GM18499 (cell line): ENCODE measurements around the gene RGS11.

ENCODE experiments used
- ATAC-seq: cut with Tn5 transposase; IDR thresholded peaks from one replicate; pipeline ENCODE4 v1.9.1; 2021; ENCODE audit warnings: moderate number of reproducible peaks; ENCODE audit not compliant: insufficient read depth, unreplicated experiment

The RGS11 gene

DNA sequence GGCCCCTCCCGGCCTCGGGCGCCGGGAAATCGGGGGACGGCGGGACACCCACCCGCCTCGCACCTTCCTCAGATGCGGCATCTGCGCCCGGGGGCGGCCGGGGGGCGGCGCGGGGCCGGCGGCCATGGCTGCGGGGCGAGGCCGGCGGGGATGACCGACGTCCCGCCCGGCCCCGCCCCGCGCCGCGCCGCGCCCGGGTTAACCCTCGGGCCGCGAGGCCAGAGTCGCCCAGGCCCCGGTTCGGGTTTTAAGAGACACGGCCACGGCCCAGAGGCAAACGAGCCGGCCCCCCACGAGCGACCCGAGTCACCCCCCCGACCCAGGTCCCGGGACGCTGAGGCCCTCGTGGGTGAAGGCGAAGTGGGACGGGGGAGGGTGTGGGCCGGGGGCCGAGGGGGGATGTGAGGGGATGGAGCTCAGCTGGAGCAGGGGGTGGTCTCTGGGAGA lies at the start of gene RGS11:
Gene RGS11, minus strand, starts transcription at position 159 of the 447 bp plus-strand sequence. Its CDS starts 33 bp downstream, at position 126.
- no peak for ATAC-seq

DNA sequence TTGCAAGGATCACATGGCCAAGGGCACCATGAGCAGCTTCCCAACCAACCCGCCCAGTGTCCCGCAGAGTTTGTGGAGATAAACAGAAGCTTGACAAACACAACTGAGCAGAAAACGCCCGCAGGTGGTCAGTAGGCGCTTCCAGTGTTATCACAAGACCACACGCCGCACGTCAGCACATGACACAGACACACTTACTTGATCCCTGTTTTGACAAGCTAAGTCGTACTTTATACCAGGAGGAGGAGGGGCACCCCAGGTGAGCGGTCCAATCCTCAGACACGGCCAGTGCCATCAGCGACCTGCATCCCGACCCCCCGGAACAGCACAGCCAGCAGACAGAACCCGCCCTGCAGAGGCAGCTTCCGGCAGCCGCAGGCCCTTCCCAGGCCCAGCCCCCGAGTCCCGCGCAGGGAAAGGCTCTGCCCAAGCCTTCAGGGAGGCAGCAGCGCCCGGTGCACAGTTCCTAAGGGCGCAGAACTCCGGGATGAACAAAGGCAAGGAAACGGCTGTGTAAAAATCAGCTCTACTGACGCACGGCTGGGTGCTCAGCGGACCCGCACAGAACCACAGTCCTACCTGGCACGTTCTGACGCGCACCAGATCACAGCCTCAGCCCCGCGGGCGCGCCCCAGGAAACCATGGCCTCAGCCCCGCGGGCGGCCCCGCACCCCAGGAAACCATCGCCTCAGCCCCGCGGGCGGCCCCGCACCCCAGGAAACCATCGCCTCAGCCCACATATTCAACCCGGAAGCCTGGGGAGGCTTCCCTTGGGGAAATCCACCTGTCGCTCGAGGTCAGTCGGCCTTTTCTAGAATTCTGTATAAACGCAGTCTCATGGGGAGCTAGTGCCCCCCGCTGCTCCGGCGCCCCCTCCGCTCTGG lies 48.9 kb upstream of the RGS11 start:
- no peak for ATAC-seq

DNA sequence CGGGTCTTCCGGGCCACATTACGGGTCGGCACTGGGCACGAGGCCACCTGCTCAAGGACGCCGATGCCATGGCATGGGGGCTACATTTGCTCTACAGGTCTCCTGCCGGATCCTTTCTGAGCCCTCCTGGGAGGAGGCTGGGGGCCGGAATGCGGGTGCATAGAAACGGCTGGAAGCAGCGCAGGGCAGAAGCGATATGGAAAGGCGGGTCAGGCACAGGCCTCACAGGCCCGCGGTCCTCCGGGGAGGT lies 48.4 kb upstream of the RGS11 start:
- ATAC-seq, result no peak

DNA sequence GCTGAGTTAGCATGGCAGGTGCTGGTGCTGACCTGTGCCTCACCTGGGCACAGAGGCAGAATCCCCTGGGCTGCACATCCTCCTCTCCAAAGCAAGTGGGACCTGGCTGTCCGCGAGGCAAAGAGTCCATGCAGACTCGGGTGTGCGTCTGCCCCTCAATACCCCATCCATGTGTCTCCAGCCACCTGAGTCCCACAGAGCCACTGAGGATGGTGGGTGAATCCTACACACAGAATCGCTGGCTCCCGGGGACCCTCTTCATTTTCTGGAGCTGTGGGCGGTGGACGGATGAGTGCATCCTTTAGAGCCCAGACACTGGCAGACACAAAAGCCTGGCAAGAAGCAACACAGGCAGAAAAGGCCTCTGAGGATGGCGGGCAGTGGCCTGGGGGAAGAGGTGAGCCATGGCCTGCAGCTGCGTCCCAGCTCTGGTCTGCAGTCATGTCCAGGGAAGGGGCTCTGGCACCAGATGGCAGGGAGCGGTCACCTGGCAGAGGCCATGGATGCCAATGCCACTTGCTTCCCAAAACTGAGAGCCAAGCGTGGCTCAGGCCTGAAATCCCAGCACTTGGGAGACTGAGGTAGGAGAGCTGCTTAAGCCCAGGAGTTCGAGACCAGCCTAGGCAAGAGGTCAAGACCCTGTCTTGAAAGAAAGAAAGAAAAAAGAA lies 46.9 kb upstream of the RGS11 start:
- no peak for ATAC-seq

DNA sequence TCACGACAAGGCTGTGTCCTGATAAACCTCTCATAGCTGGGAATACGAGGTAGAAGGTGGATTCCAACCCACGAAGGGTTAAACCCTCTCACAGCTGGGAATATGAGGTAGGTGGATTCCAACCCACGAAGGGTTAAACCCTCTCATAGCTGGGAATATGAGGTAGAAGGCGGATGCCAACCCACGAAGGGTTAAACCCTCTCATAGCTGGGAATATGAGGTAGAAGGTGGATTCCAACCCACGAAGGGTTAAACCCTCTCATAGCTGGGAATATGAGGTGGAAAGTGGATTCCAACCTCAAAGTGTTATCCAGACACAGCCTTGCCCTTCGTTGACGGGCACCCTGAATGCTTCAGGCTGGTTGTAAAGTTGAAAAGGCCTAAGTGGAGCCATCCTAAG lies 45.8 kb upstream of the RGS11 start:
- no peak for ATAC-seq

DNA sequence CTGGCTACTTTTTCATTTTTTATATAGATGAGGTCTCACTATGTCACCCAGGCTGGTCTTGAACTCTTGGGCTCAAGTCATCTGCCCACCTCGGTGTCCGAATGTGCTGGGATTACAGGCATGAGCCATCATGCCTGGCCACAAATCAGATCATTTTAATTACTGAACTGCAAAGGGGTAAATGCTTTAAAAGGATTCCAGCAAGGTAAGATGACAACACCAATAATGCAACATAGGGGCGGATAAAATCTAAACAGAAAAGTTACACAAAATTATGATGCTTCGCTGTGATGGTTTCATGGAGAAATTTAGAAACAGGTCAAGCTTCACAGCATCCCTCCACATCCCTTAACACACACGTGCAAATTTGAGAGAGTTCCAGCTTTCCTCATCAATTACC lies 44.5 kb upstream of the RGS11 start:
- no peak for ATAC-seq

DNA sequence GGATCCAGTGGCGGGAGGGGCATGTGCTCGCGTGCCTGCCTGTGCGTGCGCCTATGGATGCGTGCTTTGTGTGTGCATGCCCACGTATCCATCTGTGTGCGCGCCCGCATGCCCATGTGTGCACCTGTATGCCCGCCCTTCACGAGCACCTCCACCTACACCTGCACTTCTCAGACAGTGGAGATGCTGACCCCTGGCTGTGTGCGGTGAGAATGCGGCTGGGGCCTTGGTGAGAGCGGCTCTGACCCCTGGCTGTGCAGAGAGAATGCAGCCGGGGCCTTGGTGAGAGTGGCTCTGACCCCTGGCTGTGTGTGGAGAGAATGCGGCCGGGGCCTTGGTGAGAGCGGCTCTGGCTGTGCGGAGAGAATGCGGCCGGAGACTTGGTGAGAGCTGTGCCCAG lies 42.9 kb upstream of the RGS11 start:
- ATAC-seq, result no peak

DNA sequence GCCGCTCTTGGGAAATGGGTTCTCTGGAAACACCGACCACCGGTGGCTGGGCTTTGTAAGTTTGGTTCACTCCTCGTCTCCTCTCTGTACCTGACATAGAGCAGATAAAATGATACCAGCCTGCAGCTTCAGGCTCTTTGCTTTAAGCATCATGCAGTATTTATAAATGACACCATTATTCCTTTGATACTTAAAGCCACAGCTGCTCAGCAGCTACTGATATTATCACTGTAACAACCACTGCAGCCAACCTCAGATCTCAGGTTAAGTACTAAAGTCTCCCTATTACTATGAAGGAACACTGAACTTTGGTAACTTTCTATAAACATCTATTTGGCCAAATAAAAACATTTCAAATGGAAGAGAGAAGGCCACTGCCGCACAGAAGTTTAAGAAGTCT lies 41.8 kb upstream of the RGS11 start:
- ATAC-seq, result no peak

DNA sequence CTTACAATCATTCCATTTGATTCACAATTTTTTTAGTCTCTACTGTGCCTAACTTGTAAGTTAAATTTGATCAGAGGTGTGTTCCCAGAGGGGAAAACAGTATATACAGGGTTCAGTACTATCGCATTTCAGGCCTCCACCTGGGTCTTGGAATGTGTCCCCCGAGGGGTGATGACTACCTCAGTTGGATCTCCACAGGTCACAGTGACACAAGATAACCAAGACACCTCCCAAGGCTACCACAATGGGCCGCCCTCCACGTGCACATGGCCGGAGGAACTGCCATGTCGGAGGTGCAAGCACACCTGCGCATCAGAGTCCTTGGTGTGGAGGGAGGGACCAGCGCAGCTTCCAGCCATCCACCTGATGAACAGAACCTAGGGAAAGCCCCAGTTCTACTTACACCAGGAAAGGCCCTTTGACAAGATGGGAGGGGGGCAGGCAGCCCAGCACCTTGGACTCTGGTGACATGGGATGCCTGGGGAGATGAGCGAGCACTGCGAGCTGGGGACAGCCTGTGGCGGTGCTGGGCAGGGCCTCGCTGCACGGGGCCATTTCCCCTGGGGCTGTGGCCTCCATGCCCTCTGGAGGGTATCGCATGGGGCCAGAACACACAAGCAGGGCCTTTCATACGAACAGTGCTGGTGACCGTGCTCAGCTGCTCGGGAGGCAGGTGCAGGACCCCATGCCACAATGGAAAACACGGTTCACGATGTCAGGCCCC lies 41.2 kb upstream of the RGS11 start:
- no peak for ATAC-seq

DNA sequence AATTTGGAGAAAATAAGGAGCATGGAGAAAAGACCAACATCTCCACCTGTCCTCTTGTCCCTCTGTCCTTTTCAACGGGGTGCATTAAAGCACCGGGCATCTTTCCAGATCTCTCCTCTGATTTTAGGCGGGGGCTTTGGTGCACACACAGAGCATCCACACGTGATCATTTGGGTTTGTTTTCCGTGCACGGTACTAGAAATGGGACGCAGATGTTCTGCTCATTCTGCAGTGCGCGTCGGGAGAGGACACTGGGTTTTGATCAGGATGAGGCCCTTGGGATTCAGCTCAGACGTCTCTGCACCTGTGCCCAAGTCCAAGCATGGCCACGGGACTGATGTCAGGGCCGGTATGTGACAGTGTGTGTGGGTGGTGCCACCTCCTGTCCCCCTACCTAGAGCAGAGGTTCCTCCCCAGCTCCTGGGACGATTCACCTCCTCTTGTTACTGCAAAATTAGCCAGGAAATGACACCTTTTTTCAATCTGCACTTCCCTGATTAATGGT lies 39.1 kb upstream of the RGS11 start:
- no peak for ATAC-seq

DNA sequence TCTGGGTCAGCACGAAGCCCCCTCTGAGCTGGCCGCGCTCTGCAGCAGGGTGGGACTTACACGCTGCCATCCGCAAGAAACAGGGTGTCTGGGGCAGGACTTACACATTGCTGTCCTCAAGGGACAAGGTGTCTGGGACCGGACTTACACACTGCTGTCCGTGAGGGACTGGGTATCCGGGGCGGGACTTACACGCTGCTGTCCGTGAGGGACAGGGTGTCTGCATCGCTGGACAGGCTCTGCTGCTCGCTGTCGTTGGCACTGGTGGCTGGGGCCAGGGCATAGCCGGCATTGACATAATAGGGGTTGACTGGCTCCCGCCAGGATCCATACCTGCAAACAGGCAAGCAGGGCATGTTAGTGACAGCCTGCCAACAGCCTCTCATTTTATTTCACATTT lies 38.6 kb upstream of the RGS11 start:
- ATAC-seq, result no peak

DNA sequence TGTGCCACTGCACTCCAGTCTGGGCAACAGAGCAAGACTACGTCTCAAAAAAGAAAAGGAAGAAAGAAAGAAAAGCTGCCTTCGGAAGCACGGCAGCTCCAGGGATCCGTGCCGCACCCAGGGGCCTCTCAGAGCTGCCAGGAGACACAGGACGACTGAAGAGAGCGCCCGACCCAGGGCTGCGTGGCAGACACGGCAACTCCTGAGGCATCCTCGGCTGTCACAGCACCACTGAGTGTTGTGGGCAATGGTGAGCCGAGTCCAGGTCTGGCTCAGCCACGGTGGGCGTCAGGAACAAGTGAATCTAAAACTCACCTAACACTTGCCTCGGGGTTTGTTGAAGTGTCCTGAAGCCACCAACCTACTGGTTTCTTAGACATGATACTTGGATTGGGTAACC lies 36.0 kb upstream of the RGS11 start:
- no peak for ATAC-seq

DNA sequence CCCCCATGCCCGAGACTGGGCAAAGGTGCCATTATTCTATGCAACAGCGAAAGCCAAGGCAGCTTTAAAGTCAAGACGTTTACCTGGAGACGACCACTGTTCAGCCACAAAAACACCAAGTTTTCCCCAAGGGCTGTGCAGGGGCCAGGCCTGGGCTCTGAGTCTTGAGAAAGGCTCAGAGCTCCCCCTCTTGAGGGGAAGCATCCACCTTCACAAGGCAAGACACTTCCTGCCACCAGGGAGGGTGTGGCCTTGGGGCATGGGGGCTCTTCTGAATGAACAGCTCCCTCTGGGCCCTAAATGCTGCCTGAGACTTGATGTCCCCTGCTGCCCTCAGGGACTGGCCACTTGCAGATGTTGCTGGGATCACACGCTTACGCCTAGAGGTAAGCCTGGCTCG lies 33.7 kb upstream of the RGS11 start:
- ATAC-seq, result no peak

DNA sequence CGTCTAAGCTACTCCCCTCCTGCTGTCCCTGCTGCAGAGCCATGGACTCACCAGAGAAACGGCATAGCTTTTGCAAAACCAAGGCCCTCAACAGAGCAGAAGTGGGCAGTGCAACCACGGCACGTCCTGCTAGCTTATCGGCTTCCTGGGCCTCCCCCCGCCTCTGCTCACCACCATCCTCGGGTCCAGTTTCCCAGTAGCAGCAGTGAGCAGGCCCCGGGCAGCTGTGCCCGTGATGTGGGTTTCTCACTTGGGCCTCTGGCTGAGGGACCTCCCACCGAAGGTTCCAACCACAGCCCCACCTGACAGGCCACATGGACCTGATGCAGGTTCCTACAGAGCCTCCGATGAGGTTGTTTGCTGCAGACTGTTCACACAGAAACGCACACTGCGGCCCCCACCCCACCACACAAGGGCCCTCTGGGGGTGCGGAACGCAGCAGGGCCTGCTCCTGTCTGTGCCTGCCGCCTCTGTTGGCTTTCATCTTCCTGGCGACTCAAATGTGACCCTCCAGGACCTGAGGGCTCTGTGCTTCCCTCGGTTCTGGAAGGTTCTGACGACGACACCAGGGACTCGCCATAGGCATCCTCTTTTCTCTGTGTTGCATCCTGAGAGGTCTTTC lies 32.1 kb upstream of the RGS11 start:
- ATAC-seq, result no peak

DNA sequence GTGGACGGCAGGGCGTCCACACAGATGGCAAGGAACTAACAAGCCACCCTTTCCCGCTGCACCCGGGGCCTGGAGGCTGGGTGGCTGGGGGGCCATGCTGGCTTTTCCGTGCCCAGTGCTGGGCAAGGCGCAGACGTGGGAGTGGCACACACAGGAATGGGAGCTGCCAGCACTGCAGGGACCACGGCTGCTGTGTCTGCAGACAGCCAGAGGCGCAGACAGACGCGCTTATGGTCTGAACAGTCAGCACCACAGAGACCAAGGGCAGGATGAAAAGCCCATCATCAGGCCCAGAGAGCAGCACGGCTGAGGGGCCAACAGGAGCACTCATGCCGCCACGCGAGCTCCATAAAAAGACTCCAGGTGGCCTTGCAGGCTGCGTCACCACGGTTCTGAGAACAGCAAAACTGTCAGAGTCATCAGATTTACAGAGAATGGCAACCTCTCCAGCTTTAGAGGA lies 31.2 kb upstream of the RGS11 start:
- ATAC-seq, result no peak

DNA sequence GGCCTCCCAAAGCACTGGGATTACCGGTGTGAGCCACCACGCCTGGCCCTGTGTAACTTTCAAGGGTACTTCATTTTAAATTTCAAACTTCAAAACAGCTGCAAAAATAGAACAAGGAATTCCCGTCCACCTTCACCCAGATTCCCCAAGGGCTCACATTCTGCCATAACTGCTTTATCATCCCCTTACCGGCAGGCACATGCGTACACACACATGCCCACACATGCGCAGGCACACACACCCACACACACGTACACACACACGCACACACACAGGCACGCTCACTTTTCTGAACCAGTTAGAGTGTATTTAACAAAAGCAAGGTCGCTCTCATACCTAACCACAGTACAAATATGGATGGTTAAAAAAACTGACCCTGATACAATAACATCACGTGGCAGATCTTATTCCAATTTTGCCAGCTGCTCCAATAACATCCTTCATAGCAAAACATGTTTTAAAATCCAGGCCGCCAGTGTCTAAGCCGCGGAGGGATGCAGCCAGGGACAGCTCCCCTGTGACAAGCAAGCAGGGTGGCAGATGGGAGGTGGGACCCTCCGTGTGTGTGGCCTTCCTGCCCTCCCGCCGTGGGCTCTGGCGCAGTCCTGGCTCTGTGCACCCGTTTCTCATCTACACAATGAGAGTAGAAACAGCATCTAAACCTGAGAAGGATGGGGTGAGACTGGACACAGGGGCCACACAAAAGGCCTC lies 30.3 kb upstream of the RGS11 start:
- ATAC-seq, result no peak

DNA sequence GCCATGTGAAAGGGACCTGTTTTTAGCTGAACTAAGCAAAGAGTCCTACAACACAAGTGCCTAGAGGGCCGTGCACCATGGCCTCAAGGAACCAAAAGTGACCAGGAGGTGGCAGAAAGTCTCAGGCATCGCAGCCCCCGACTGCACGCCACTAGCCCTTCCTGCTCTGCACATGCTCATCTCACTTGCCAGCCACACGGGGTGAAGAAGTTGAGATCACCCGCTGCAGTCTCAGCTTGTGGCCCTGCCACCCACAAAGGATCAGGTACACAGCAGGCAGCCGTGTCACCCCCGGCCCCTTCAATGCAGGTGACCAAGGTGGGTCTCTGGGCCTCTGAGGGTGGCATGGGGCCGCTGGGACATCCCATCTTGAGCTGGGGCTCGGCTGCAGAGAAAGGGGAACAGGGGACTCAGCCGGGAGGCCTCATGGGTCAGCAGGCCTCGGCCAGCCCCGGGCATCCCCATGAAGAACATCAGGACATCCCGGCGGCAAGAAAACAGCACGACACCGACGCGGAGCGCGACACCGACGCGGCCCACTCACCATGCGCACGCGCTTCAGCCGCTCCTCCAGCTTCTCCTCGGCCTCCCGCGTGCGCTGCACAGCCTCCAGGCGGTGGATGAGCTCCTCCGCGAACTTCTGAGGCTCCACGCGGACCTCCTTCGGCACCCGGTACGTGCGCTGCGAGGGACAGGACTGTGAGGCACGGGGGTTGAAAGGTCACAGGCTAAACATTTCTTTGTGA lies 28.2 kb upstream of the RGS11 start:
- no peak for ATAC-seq

DNA sequence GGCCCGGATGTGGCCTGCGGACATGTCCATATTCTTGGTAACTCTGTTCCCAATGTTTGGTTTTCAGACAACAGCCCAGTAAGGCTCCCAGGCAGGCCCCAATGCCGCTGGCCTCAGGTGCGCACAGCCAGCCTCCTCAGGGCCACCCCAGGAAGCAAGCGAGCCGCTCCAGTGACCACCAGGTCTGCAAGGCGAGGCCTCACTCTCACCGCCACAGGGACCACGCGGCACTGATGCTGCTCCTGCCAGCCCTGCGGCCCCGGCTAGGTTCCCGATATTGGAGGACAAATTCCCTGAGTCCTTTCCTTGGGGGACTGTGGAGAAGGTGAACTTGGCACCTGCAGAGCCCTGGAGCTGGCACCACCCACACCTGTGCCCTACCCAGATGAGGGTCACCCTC lies 26.2 kb upstream of the RGS11 start:
- no peak for ATAC-seq

DNA sequence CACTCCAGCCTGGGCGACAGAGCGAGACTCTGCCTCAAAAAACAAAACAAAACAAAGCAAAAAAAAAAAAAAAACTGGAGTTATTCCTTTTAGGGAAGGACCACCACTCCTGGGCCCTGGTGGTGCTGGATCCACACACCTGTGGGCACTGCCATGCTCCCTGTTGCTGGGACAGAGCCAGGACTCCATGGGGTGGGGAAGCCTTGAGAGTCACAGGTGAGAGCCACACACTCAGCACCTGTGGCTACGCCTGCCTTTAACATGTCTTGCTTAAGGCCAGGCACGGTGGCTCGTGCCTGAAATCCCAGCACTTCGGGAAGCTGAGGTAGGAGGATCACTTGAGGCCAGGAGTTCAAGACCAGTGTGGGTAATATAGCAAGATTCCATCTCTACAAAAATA lies 25.5 kb upstream of the RGS11 start:
- ATAC-seq, result no peak
